Amniotic stem cell (primary cell): Measurements from ENCODE around the gene SALL1.

Source experiments
- DNase-seq: peaks from one replicate; lab custom pipeline; 2025; lab: John Stamatoyannopoulos, UW

Gene SALL1

GRCh38 chr16:51156807-51157200 is 5.7 kb upstream of the SALL1 start:
- DNase-seq, result no peak

GRCh38 chr16:51155820-51156806 is 5.0 kb upstream of the SALL1 start:
- no peak for DNase-seq

GRCh38 chr16:51155199-51155607 is 4.1 kb upstream of the SALL1 start:
- DNase-seq, result no peak

GRCh38 chr16:51154271-51155171 is 3.5 kb upstream of the SALL1 start:
- DNase-seq, result no peak

- no peak for DNase-seq
These were observed 2.5 kb upstream of the SALL1 start for GRCh38 chr16:51153577-51154031.

GRCh38 chr16:51152691-51153576 is 1.9 kb upstream of the SALL1 start:
- DNase-seq, result no peak

GRCh38 chr16:51151961-51152663 is 1.0 kb upstream of the SALL1 start:
- no peak for DNase-seq

- peak; percentile 69 for DNase-seq
These were observed 428 bp upstream of the SALL1 start for GRCh38 chr16:51151435-51151960.

GRCh38 chr16:51150165-51150887 is 744 bp downstream of the SALL1 start:
- no peak for DNase-seq

GRCh38 chr16:51149721-51150164 is 1.3 kb downstream of the SALL1 start:
- DNase-seq, result no peak

GRCh38 chr16:51149251-51149661 is 1.8 kb downstream of the SALL1 start:
- DNase-seq, result no peak

- DNase-seq, result no peak
These were observed 2.3 kb downstream of the SALL1 start for GRCh38 chr16:51148678-51149228.

GRCh38 chr16:51147776-51148677 is 3.0 kb downstream of the SALL1 start:
- DNase-seq, result no peak

- DNase-seq, result no peak
These were observed 4.7 kb downstream of the SALL1 start for GRCh38 chr16:51146256-51146924.

- no peak for DNase-seq
These were observed 6.9 kb downstream of the SALL1 start for GRCh38 chr16:51144203-51144602.

- no peak for DNase-seq
These were observed 7.7 kb downstream of the SALL1 start for GRCh38 chr16:51143196-51143977.

- no peak for DNase-seq
These were observed 9.5 kb downstream of the SALL1 start for GRCh38 chr16:51141541-51141940.
